GM12878 (cell line): ENCODE data around the gene ADGRL3.

ENCODE experiments used
- KDM1A ChIP-seq: fragments of 200-600 bp; sonication (generic); IDR thresholded peaks from 2 replicates; pipeline ENCODE4 v1.6.1; 2016; ENCODE audit warnings: borderline replicate concordance
- NFYB ChIP-seq: IDR thresholded peaks from 2 replicates; pipeline ENCODE4 v1.6.1; 2011; ENCODE audit warnings: low read depth, mild to moderate bottlenecking, low read length, improper control_type of control experiment, moderate library complexity; ENCODE audit not compliant: insufficient read depth

DNA sequence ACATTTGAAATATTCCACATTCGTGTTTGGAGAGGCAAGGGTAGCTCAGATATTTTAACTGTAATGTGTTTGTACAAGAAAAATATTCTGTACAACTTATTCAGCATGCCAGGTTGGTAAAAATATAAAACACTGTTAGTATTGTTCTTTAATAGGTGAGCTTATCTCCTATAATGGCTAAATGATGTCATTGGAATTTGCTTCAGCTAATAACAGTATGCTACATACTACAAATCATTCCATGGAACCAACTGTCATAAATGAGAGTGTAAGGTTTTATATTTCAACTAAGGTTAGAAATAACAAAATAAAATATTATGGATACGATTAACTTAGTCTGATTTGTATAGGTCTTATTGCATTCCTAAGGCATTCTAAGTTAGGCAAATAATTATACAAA, 206.6 kb downstream of the ADGRL3 start:
- no peak for TF ChIP-seq KDM1A
- no peak for TF ChIP-seq NFYB
